ENCODE results near the gene ACSS1. TPM values are rescaled to one million over a fixed set of nuclear protein-coding genes. Genes with fewer than 3 reads are reported as not detected.

The ACSS1 gene
- total RNA-seq, 4 donors from 2014 or later: 38.5 to 55.5 (median 42.2) TPM

DNA sequence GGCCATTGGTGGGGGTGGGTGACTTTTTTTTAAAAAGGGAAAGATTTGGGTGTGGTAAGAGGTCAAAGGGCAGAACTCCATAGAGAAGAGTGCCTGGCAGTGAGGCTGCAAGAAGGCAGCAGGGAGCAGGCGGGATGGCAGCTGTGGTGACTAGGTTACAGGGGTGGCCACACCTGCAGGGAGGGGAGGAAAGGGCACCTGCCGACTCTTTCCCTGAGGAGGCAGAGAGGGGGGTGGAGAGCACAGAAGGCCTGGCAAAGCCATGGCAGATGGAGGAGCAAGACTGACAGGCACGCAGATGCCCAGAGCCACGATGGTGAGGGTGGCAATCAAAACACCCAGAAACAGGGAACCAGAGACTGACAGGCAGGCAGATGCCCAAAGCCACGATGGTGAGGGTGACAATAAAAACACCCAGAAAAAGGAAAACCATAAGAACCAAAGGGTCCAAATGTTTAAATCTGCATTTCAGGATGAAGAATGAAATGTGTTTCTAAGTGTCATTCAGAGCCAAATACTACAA, 89.6 kb downstream of the ACSS1 start:
- DNase-seq (ENCODE audit: low spot score in 2 of 2): no peak
- no peaks in the 10 kb centered on the region for H3K9me3 ChIP-seq
- H3K27me3 ChIP-seq: no peaks in the 10 kb centered on the region
- TF ChIP-seq, protein P1, sequence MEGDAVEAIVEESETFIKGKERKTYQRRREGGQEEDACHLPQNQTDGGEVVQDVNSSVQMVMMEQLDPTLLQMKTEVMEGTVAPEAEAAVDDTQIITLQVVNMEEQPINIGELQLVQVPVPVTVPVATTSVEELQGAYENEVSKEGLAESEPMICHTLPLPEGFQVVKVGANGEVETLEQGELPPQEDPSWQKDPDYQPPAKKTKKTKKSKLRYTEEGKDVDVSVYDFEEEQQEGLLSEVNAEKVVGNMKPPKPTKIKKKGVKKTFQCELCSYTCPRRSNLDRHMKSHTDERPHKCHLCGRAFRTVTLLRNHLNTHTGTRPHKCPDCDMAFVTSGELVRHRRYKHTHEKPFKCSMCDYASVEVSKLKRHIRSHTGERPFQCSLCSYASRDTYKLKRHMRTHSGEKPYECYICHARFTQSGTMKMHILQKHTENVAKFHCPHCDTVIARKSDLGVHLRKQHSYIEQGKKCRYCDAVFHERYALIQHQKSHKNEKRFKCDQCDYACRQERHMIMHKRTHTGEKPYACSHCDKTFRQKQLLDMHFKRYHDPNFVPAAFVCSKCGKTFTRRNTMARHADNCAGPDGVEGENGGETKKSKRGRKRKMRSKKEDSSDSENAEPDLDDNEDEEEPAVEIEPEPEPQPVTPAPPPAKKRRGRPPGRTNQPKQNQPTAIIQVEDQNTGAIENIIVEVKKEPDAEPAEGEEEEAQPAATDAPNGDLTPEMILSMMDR (IDR thresholded peaks at IDR 0.05): no peak
- no peak for TF ChIP-seq EP300 (IDR thresholded peaks at IDR 0.05)
- TF ChIP-seq POLR2A (IDR thresholded peaks at IDR 0.05): no peak
- H3K27ac ChIP-seq: no peak overlapping the region
- peaks cover 0 to 2% (median 0%) of the 10 kb centered on the region in 4 donors for H3K4me1 ChIP-seq
- H3K36me3 ChIP-seq: peaks cover 0 to 98% (median 37%) of the 10 kb centered on the region in 3 donors
- H3K4me3 ChIP-seq: no peak overlapping the region
- 88 to 91% methylated on average over 5 of the region's 5 CpGs for WGBS, 2 donors

DNA sequence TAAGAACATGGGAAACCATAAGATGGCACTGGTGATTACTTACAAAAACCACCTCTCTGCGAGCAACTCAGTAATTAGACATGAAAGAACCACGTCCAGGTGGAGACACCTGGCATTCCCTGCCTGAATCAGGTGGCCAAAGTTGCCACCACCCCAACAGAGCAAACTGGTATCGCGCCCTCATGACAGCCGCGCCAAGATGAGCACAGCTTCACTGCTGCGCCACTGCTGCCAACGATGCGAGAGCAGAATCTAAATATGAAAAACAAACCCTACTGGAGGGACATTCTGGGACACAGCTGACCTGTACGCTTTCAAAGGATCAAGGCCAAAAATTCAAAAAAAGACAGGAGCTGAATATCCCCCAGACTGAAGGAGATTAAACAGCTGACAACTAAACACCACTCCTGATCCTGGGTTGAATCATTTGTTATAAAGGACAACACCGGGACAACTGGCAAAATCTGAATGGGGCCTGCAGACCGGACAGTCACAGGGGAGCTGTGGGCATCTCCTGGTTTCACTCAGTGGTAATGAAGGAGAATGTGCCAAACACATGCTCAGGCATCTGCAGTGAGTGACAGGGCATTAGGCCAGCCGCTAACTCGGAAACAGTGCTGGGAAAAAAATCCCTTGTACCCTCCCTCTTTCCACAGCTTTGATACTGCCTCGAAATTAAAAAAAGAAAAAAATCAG, 91.5 kb downstream of the ACSS1 start:
- H3K36me3 ChIP-seq: peaks cover 0 to 98% (median 32%) of the 10 kb centered on the region in 3 donors
- H3K27ac ChIP-seq: no peak overlapping the region
- TF ChIP-seq POLR2A (IDR thresholded peaks at IDR 0.05) (no peak), EP300 (IDR thresholded peaks at IDR 0.05) (no peak)
- TF ChIP-seq, protein P1 (IDR thresholded peaks at IDR 0.05): no peak
- no peaks in the 10 kb centered on the region for H3K4me1 ChIP-seq
- no peak for DNase-seq (ENCODE audit: low spot score in 2 of 2)
- no peaks in the 10 kb centered on the region for H3K27me3 ChIP-seq
- 91 to 94% methylated on average over 15 of the region's 15 CpGs for WGBS, 2 donors
- H3K9me3 ChIP-seq: no peaks in the 10 kb centered on the region
- no peak overlapping the region for H3K4me3 ChIP-seq

DNA sequence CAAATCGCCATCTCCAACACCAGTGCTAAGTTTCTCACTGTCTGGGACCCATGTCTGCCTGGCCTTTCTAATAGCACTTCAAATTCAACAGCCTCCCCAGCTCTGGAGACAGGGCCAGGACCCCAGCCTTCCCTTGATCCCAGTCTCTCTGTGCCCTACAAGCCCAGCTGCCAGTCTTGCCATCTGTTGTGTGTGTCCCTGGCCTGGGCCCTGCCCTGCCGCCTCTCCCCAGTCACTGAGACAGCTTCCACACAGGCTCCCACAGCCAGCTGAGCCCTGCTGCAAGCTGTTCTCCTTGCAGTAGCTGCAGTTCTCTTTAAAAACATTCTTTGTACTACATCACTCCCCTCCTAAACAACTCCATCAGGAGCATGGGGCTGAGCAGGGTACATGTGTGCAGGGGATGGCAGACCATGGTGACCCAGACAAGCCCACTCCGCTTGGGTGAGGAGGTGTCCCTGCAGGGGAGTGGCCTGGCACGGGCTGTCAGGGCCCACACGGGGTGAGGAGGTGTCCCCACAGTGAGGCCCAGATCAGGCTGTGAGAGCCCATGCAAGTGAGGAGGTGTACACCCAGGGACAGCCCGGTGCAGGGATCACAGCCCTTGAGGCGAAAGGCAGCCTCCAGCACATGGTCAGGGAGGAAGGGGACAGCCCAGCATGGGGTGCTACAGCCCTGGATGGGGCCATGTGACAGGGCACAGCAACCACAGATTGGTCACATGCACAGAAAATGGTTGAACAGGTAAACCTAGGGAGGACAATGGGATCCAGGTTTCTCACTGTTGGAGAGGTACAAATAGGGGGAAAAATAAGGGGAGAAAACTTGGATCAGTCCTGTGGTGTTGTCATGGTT, 92.6 kb downstream of the ACSS1 start:
- DNase-seq (ENCODE audit: low spot score in 2 of 2): no peak
- 85 to 88% methylated on average over 7 of the region's 7 CpGs for WGBS, 2 donors
- no peaks in the 10 kb centered on the region for H3K4me1 ChIP-seq
- peaks cover 0 to 98% (median 32%) of the 10 kb centered on the region in 3 donors for H3K36me3 ChIP-seq
- no peaks in the 10 kb centered on the region for H3K9me3 ChIP-seq
- H3K27ac ChIP-seq: no peak overlapping the region
- H3K27me3 ChIP-seq: no peaks in the 10 kb centered on the region
- H3K4me3 ChIP-seq: no peak overlapping the region
- TF ChIP-seq, protein P1 (IDR thresholded peaks at IDR 0.05): no peak
- TF ChIP-seq EP300 (IDR thresholded peaks at IDR 0.05) (no peak), POLR2A (IDR thresholded peaks at IDR 0.05) (no peak)

DNA sequence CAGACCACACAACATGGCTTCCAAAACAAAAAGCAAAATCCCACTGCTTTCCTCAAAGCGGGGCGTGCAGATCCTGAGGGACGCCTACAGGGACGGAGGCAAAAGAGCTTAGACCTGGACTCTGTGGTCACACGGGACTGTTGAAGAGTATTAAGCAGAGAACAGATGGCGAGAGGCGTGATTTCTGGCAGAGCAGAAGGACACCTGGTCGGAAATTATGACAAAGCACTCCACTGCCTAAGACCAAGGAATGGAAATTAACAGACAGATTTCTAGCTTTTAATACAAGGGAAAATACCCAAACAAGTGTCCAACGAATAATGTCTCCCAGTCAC, 93.5 kb downstream of the ACSS1 start:
- TF ChIP-seq EP300 (IDR thresholded peaks at IDR 0.05): no peak
- TF ChIP-seq, protein P1 (IDR thresholded peaks at IDR 0.05): no peak
- no peak for TF ChIP-seq POLR2A (IDR thresholded peaks at IDR 0.05)
- H3K27me3 ChIP-seq: no peaks in the 10 kb centered on the region
- H3K4me1 ChIP-seq: no peaks in the 10 kb centered on the region
- 71 to 76% methylated on average over 9 of the region's 9 CpGs for WGBS, 2 donors
- no peak overlapping the region for H3K27ac ChIP-seq
- no peaks in the 10 kb centered on the region for H3K9me3 ChIP-seq
- DNase-seq (ENCODE audit: low spot score in 2 of 2): no peak
- peaks cover 0 to 98% (median 25%) of the 10 kb centered on the region in 3 donors for H3K36me3 ChIP-seq
- no peak overlapping the region for H3K4me3 ChIP-seq

Measured in tibial nerve (tissue), 4 donors.